ENCODE measurements around the gene TFDP3. TPM values are rescaled to one million over a fixed set of nuclear protein-coding genes. Genes with fewer than 3 reads are reported as not detected.

The TFDP3 gene
- total RNA-seq, 1 experiment from 2014 or later, result not detected

DNA sequence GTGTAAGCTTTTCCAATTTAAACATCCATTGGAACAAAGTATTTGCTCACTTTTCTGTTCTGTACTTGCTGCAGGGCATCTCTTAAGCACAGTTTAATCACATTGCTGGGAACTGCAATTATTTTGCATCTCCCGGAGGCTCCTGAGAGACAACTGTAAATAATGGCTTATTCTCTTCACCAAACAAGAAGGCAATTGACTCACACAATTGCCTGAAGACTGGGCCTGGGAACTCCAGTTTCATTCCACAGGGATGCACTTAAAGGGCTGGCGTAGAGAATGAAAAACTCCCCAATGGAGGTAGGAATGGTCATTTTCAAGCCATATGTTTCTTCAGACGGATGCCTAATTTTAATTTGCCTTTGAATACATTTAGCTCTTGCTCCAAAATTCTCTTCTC is 29.5 kb downstream of the TFDP3 start:
- no peak for DNase-seq (ENCODE audit: low read depth)

GRCh38 chrX:133185938-133186337 is 32.2 kb downstream of the TFDP3 start:
- no peak for DNase-seq (ENCODE audit: low read depth)

DNA sequence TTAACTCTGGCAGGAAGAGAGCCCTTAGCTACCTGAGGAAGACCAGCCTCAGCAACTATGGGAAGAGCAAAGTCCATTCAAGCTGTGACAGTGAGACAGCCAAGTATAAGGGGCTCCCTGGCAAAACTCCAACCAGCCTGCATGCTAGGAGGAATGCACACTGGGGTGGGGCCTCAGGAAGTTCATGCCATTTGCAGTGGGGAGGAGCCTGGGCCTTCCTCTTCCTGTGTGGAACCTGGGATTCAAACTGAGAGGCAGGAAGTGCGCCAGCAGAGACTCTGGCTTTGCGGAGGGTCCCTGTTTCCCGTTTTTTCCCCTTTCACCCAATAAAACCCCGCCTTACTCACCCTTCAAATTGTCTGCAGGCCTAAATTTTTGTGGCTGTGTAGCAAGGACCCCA is 33.0 kb downstream of the TFDP3 start:
- no peak for DNase-seq (ENCODE audit: low read depth)

GRCh38 chrX:133183806-133184205 is 34.3 kb downstream of the TFDP3 start:
- no peak for DNase-seq (ENCODE audit: low read depth)

GRCh38 chrX:133179500-133179899 is 38.7 kb downstream of the TFDP3 start:
- DNase-seq (ENCODE audit: low read depth), result no peak

- no peak for DNase-seq (ENCODE audit: low read depth)
Observed at GRCh38 chrX:133177202-133177601, 41.0 kb downstream of the TFDP3 start.

GRCh38 chrX:133175605-133176004 is 42.5 kb downstream of the TFDP3 start:
- no peak for DNase-seq (ENCODE audit: low read depth)

DNA sequence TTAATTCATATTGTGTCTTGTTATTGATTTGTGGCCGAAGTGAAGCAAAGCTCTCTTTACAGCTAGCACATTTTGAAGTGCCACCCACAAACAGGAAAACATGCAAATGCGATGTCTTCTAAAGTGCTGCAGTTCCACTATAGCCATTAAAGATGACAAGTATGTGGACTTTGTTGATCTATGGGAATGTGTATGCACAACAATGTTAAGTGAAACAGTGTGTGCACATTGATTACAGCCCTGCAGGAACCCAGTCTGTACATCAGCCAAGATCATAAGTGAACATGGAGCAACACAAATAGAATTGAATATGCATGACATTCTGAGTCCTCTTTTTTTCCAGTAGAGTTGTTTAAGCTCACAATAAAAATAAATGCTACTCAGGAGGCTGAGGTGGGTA is 43.0 kb downstream of the TFDP3 start:
- DNase-seq (ENCODE audit: low read depth), result no peak

GRCh38 chrX:133171962-133172708 is 46.0 kb downstream of the TFDP3 start:
- no peak for DNase-seq (ENCODE audit: low read depth)

Other genes starting within 250 kb of the TFDP3 start
- not detected in 2 replicates for gene USP26, start 121.2 kb downstream of the TFDP3 start, total RNA-seq (2014; rRNA removed; shearing (Covaris generic))
- gene GPC4, start 197.1 kb upstream of the TFDP3 start, total RNA-seq (2014; rRNA removed; shearing (Covaris generic)), result not detected in 2 replicates